Activated B cell treated with CpG ODN at 0.5 μM for 24 hours (primary cell): ENCODE measurements around the gene KCNA5. TPM values are rescaled to one million over a fixed set of nuclear protein-coding genes. Genes with fewer than 3 reads are reported as not detected.

Experiments used
- ATAC-seq: fragments of 200-7000 bp; cut with Tn5 transposase; one replicate; pipeline ENCODE4 v1.10.0; 2021; ENCODE audit warnings: low read depth, mild to moderate bottlenecking, moderate library complexity
- CTCF ChIA-PET: fragments of 350-600 bp; sonication (Branson Sonifier 250); formaldehyde crosslinking; loops from one replicate; lab custom pipeline; 2021; ENCODE audit warnings: antibody characterized with exemption; lab: Charles Lee
- POLR2A ChIA-PET: fragments of 350-600 bp; sonication (Branson Sonifier 250); formaldehyde crosslinking; loops from one replicate; lab custom pipeline; 2021; ENCODE audit warnings: antibody characterized with exemption; lab: Charles Lee
- DNase-seq: peaks from one replicate; pipeline ENCODE4 v3.0.0; 2022
- H3K27ac Mint-ChIP-seq: one replicate; pipeline ENCODE4 v1.8.0; 2020; ENCODE audit warnings: mixed read lengths
- H3K27me3 Mint-ChIP-seq: one replicate; pipeline ENCODE4 v1.8.0; 2021; ENCODE audit warnings: mixed read lengths
- H3K36me3 Mint-ChIP-seq: one replicate; pipeline ENCODE4 v1.8.0; 2021; ENCODE audit warnings: low read depth, mixed read lengths
- H3K4me1 Mint-ChIP-seq: one replicate; pipeline ENCODE4 v1.8.0; 2021; ENCODE audit warnings: mixed read lengths
- H3K4me3 Mint-ChIP-seq: one replicate; pipeline ENCODE4 v1.8.0; 2020; ENCODE audit warnings: mild to moderate bottlenecking, mixed read lengths
- H3K9me3 Mint-ChIP-seq: one replicate; pipeline ENCODE4 v1.8.0; 2020; ENCODE audit warnings: mixed read lengths
- intact Hi-C: fragments of 100-400 bp; cut with micrococcal nuclease; formaldehyde crosslinking; loops from one replicate; pipeline ENCODE4 v1.15.1; 2024
- total RNA-seq: library from RNA; stranded (reverse); gene quantifications from 2 replicates; pipeline ENCODE4 v1.2.3, GENCODE V29; 2022
- TF ChIP-seq, protein P1 (sequence below): fragments of 200-600 bp; IDR thresholded peaks from one replicate; pipeline ENCODE4 v1.8.0; 2022; ENCODE audit warnings: antibody characterized with exemption, mild to moderate bottlenecking

Gene KCNA5
- total RNA-seq, 1 donor from 2014 or later = 0.42 TPM

DNA sequence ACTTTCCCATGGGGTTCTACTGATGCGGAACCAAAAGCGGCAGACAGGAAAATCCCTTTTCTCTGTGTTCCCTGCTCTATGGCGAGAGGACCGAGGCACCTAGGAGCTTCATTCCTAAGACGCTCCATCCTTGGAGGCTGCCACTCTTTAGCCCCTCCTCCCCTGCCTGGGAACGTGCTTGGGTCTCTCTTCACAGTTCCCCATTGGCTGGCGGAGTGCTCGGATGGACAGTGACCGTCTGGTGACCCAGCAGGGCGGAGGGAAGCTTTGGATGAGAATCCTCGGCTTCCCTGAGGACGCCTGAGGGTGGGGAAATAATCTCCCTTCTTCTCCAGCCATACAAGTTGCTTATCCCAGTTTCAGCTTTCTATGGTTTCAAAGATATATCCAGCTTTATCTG lies 37.3 kb downstream of the KCNA5 start:
- H3K27ac Mint-ChIP-seq = no peak overlapping the region
- DNase-seq (no peak), ATAC-seq (no peak)
- TF ChIP-seq, protein P1, sequence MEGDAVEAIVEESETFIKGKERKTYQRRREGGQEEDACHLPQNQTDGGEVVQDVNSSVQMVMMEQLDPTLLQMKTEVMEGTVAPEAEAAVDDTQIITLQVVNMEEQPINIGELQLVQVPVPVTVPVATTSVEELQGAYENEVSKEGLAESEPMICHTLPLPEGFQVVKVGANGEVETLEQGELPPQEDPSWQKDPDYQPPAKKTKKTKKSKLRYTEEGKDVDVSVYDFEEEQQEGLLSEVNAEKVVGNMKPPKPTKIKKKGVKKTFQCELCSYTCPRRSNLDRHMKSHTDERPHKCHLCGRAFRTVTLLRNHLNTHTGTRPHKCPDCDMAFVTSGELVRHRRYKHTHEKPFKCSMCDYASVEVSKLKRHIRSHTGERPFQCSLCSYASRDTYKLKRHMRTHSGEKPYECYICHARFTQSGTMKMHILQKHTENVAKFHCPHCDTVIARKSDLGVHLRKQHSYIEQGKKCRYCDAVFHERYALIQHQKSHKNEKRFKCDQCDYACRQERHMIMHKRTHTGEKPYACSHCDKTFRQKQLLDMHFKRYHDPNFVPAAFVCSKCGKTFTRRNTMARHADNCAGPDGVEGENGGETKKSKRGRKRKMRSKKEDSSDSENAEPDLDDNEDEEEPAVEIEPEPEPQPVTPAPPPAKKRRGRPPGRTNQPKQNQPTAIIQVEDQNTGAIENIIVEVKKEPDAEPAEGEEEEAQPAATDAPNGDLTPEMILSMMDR = no peak
- no peaks in the 10 kb centered on the region for H3K9me3 Mint-ChIP-seq
- H3K27me3 Mint-ChIP-seq = peaks cover 4% of the 10 kb centered on the region
- no peak overlapping the region for H3K4me3 Mint-ChIP-seq
- no peaks in the 10 kb centered on the region for H3K4me1 Mint-ChIP-seq
- ChIA-PET CTCF (interaction anchor here (8.8 kb wide), 1 partner anchor 58 kb away, joined by 162 read pairs; no protein-coding TSS in a partner anchor), POLR2A (no interaction called here)
- H3K36me3 Mint-ChIP-seq = no peaks in the 10 kb centered on the region
- intact Hi-C loops = loop anchor here (10.0 kb wide), 1 partner anchor 964 kb away; no protein-coding TSS in a partner anchor

DNA sequence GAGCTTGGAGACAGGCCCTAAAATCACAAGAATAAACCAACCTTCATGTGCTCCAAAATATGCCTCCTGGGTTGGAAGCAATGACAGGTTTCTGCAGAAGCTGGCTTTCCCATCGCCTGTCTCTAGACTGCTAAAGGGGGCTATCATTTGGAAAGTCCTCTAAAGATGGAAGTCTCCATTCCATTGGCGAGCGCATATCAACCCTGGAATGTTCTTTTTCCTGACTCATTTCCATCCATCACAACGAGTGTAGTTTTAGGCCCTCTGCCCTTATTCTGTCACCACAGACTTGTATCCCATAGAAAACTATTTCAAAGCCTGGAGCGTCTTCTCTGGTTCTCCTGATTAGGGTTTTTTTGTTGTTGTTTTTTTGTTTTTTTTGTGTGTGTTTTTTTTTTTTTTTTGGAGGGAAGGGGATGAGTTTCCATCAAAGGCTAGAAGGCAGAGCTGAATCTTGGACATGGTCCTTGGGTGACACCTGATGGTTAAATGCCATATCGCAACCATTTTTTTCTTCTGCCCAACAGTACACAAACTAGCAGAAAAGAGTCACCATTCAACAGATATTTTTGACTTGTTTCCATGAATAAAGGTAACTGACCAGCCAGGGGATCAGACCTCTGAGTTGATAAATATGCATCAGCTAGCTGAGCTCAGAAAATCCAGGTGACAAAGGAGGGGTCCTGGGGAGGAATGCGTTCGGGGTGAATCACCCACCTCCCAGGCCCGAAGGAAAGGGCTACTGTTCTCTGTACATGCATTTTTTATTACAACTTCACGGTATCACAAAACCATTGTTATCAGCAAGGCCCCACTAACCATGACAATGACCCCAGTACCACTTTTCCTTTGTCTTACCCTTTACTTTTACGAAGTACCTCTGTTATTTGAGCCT lies 40.5 kb downstream of the KCNA5 start:
- no peaks in the 10 kb centered on the region for H3K27me3 Mint-ChIP-seq
- TF ChIP-seq, protein P1 = no peak
- no peak overlapping the region for H3K27ac Mint-ChIP-seq
- ATAC-seq (peak; percentile 57), DNase-seq (no peak)
- POLR2A ChIA-PET = no interaction called here
- intact Hi-C loops = loop anchor here (1.0 to 10.0 kb wide), 3 partner anchors 62 to 961 kb away; no protein-coding TSS in a partner anchor
- H3K4me1 Mint-ChIP-seq = no peaks in the 10 kb centered on the region
- no peaks in the 10 kb centered on the region for H3K36me3 Mint-ChIP-seq
- no peaks in the 10 kb centered on the region for H3K9me3 Mint-ChIP-seq
- H3K4me3 Mint-ChIP-seq = no peak overlapping the region
- CTCF ChIA-PET = interaction anchor here (1.0 to 8.8 kb wide), 10 partner anchors 16 to 229 kb away, joined by 3 to 162 read pairs (median 4); no protein-coding TSS in a partner anchor

- Mint-ChIP-seq H3K4me1 (no peaks in the 10 kb centered on the region), H3K4me3 (no peak overlapping the region), H3K27ac (no peak overlapping the region), H3K27me3 (peaks cover 2% of the 10 kb centered on the region), H3K9me3 (no peaks in the 10 kb centered on the region), H3K36me3 (no peaks in the 10 kb centered on the region)
- TF ChIP-seq, protein P1 = no peak
- intact Hi-C loops = loop anchor here (10.0 kb wide), 1 partner anchor 959 kb away; no protein-coding TSS in a partner anchor
- ATAC-seq = no peak
- DNase-seq = no peak
- POLR2A ChIA-PET = no interaction called here
- CTCF ChIA-PET = interaction anchor here (4.7 to 8.8 kb wide), 2 partner anchors 63 to 228 kb away, joined by 20 to 162 read pairs; no protein-coding TSS in a partner anchor
These were observed 42.2 kb downstream of the KCNA5 start for GRCh38 chr12:5085896-5086295.

- Mint-ChIP-seq H3K4me3 (no peak overlapping the region), H3K36me3 (no peaks in the 10 kb centered on the region), H3K27me3 (peaks cover 2% of the 10 kb centered on the region), H3K4me1 (no peaks in the 10 kb centered on the region), H3K27ac (no peak overlapping the region), H3K9me3 (no peaks in the 10 kb centered on the region)
- ChIA-PET CTCF (interaction anchor here (8.8 kb wide), 1 partner anchor 65 kb away, joined by 162 read pairs; no protein-coding TSS in a partner anchor), POLR2A (no interaction called here)
- TF ChIP-seq, protein P1 = no peak
- intact Hi-C loops = loop anchor here (10.0 kb wide), 1 partner anchor 957 kb away; no protein-coding TSS in a partner anchor
- DNase-seq = no peak
- no peak for ATAC-seq
These were observed 44.3 kb downstream of the KCNA5 start for GRCh38 chr12:5087831-5088554.
